Mammary epithelial cell (primary cell): Measurements from ENCODE around the gene AKAP6.

Experiments used
- CTCF ChIP-seq, 2 donors: IDR thresholded peaks in 1 of 2; conservative IDR thresholded peaks in 1 of 2; 2 replicates each; pipeline ENCODE4 v1.5.1; 2011 to 2012; ENCODE audit warnings: inconsistent platforms in 2 of 2, low read length in 2 of 2, mild to moderate bottlenecking in 2 of 2, control low read depth in 1 of 2, low read depth in 1 of 2; ENCODE audit not compliant: insufficient read depth in 1 of 2; ENCODE audit errors: extremely low read depth in 1 of 2
- EZH2 ChIP-seq: IDR thresholded peaks from 2 replicates; pipeline ENCODE4 v1.6.1; 2012; ENCODE audit warnings: low read length, inconsistent platforms, borderline replicate concordance

- TF ChIP-seq CTCF (conservative IDR thresholded peaks at IDR 0.05 in 1 of 2, IDR thresholded peaks at IDR 0.05 in 1 of 2; ENCODE audit: extremely low read depth in 1 of 2, insufficient read depth in 1 of 2, low read depth in 1 of 2, low read length in 2 of 2) = no peak
- TF ChIP-seq EZH2 = no peak
These were observed 103.9 kb downstream of the AKAP6 start for GRCh38 chr14:32432813-32433538.
